HEK293 (cell line): ENCODE measurements around the gene SPPL2B.

Source experiments
- BCL11A ChIP-seq: fragments of 450-650 bp; formaldehyde crosslinking; IDR thresholded peaks from 2 replicates; pipeline ENCODE4 v1.5.1; 2016; ENCODE audit warnings: low read depth, missing biosample characterization, missing genetic modification characterization
- MEIS1 ChIP-seq: sonication (generic); formaldehyde crosslinking; IDR thresholded peaks from 2 replicates; pipeline ENCODE4 v1.8.1; 2022; ENCODE audit warnings: missing genetic modification reagents, mild to moderate bottlenecking, borderline replicate concordance
- MZF1 ChIP-seq: fragments of 450-650 bp; formaldehyde crosslinking; IDR thresholded peaks from 2 replicates; pipeline ENCODE4 v1.5.1; 2017; ENCODE audit warnings: missing biosample characterization, missing genetic modification characterization, borderline replicate concordance
- ZFP3 ChIP-seq: fragments of 450-650 bp; formaldehyde crosslinking; IDR thresholded peaks from 2 replicates; pipeline ENCODE4 v1.5.1; 2016; ENCODE audit warnings: low read depth, missing biosample characterization, missing genetic modification characterization
- ZNF121 ChIP-seq: fragments of 450-650 bp; formaldehyde crosslinking; IDR thresholded peaks from 2 replicates; pipeline ENCODE4 v1.5.1; 2016; ENCODE audit warnings: missing biosample characterization, missing genetic modification characterization
- ZNF138 ChIP-seq: fragments of 450-650 bp; formaldehyde crosslinking; IDR thresholded peaks from 2 replicates; pipeline ENCODE4 v1.5.1; 2016; ENCODE audit warnings: missing biosample characterization, missing genetic modification characterization, borderline replicate concordance
- ZNF140 ChIP-seq: fragments of 450-650 bp; formaldehyde crosslinking; IDR thresholded peaks from 2 replicates; pipeline ENCODE4 v1.5.1; 2016; ENCODE audit warnings: missing biosample characterization, missing genetic modification characterization
- TF ChIP-seq, protein P1 (sequence below): fragments of 450-650 bp; formaldehyde crosslinking; IDR thresholded peaks from 2 replicates; pipeline ENCODE4 v1.5.1; 2016; ENCODE audit warnings: missing biosample characterization, missing genetic modification characterization
- TF ChIP-seq, protein P2 (sequence below): fragments of 450-650 bp; formaldehyde crosslinking; IDR thresholded peaks from 2 replicates; pipeline ENCODE4 v1.5.1; 2016; ENCODE audit warnings: missing biosample characterization, missing genetic modification characterization
- TF ChIP-seq, protein P3 (sequence below): fragments of 450-650 bp; formaldehyde crosslinking; IDR thresholded peaks from 2 replicates; pipeline ENCODE4 v1.5.1; 2016; ENCODE audit warnings: missing biosample characterization, missing genetic modification characterization, low read depth
- TF ChIP-seq, protein P4 (sequence below): fragments of 450-650 bp; formaldehyde crosslinking; optimal IDR thresholded peaks from 2 replicates; pipeline ENCODE3; 2016; ENCODE audit warnings: missing biosample characterization, mild to moderate bottlenecking, missing genetic modification characterization
- TF ChIP-seq, protein P5 (sequence below): fragments of 450-650 bp; formaldehyde crosslinking; IDR thresholded peaks from 2 replicates; pipeline ENCODE4 v1.5.1; 2016; ENCODE audit warnings: missing biosample characterization, missing genetic modification characterization
- TF ChIP-seq, protein P6 (sequence below): fragments of 450-650 bp; IDR thresholded peaks from 2 replicates; pipeline ENCODE4 v1.5.1; 2018; ENCODE audit warnings: missing biosample characterization, missing genetic modification characterization
- TF ChIP-seq, protein P7 (sequence below): fragments of 450-650 bp; formaldehyde crosslinking; IDR thresholded peaks from 2 replicates; pipeline ENCODE4 v1.5.1; 2016; ENCODE audit warnings: missing biosample characterization, missing genetic modification characterization

DNA sequence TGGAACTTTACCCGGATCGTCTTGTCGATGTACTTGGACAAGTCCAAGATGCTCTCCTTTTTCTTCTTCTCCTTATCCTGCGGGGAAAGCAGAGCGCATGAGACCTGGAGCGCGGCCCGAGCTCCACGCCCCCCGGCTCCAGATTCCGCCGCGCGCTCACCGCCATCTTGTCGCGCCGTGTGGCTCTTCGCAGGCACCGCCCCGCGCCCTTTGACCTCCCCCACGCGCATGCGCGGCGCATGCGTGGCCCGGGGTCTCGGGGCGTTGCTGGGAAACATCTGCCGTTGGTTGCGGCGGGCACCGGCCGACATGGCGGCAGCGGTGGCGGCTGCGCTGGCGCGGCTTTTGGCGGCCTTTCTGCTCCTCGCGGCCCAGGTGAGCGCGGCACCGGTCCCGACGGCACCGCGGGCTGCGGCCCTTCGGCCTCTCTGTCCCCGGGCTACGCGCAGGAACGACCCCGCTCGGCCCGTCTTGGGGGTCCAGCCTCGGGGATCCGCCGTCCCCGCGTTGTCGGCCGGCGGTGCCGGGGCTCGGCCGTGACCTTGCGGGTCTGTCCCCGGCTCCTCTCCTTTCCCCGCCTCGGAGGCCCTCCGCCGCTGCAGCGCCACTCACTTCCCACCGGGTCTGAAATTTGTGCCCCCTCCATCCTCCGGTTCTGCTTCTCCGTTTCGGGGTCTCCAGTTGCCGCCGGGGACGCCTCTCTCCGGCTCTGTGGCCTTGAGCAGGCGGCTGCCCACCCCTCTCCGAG, at the start of gene SPPL2B, which contains the start of gene LSM7:
- TF ChIP-seq, protein P1, sequence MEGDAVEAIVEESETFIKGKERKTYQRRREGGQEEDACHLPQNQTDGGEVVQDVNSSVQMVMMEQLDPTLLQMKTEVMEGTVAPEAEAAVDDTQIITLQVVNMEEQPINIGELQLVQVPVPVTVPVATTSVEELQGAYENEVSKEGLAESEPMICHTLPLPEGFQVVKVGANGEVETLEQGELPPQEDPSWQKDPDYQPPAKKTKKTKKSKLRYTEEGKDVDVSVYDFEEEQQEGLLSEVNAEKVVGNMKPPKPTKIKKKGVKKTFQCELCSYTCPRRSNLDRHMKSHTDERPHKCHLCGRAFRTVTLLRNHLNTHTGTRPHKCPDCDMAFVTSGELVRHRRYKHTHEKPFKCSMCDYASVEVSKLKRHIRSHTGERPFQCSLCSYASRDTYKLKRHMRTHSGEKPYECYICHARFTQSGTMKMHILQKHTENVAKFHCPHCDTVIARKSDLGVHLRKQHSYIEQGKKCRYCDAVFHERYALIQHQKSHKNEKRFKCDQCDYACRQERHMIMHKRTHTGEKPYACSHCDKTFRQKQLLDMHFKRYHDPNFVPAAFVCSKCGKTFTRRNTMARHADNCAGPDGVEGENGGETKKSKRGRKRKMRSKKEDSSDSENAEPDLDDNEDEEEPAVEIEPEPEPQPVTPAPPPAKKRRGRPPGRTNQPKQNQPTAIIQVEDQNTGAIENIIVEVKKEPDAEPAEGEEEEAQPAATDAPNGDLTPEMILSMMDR (tag by site-specific recombination) = no peak
- TF ChIP-seq, protein P2, sequence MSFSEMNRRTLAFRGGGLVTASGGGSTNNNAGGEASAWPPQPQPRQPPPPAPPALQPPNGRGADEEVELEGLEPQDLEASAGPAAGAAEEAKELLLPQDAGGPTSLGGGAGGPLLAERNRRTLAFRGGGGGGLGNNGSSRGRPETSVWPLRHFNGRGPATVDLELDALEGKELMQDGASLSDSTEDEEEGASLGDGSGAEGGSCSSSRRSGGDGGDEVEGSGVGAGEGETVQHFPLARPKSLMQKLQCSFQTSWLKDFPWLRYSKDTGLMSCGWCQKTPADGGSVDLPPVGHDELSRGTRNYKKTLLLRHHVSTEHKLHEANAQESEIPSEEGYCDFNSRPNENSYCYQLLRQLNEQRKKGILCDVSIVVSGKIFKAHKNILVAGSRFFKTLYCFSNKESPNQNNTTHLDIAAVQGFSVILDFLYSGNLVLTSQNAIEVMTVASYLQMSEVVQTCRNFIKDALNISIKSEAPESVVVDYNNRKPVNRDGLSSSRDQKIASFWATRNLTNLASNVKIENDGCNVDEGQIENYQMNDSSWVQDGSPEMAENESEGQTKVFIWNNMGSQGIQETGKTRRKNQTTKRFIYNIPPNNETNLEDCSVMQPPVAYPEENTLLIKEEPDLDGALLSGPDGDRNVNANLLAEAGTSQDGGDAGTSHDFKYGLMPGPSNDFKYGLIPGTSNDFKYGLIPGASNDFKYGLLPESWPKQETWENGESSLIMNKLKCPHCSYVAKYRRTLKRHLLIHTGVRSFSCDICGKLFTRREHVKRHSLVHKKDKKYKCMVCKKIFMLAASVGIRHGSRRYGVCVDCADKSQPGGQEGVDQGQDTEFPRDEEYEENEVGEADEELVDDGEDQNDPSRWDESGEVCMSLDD (tag by site-specific recombination) = 0 out of 2 replicates have a peak, but pooled peaks have one; percentile 3
- TF ChIP-seq ZNF138 (no peak), BCL11A (tag by site-specific recombination) (no peak), MZF1 (no peak), MEIS1 (CRISPR knock-in tag) (no peak), ZNF121 (tag by site-specific recombination) (no peak), ZFP3 (tag by site-specific recombination) (no peak), ZNF140 (tag by site-specific recombination) (no peak)
- TF ChIP-seq, protein P3, sequence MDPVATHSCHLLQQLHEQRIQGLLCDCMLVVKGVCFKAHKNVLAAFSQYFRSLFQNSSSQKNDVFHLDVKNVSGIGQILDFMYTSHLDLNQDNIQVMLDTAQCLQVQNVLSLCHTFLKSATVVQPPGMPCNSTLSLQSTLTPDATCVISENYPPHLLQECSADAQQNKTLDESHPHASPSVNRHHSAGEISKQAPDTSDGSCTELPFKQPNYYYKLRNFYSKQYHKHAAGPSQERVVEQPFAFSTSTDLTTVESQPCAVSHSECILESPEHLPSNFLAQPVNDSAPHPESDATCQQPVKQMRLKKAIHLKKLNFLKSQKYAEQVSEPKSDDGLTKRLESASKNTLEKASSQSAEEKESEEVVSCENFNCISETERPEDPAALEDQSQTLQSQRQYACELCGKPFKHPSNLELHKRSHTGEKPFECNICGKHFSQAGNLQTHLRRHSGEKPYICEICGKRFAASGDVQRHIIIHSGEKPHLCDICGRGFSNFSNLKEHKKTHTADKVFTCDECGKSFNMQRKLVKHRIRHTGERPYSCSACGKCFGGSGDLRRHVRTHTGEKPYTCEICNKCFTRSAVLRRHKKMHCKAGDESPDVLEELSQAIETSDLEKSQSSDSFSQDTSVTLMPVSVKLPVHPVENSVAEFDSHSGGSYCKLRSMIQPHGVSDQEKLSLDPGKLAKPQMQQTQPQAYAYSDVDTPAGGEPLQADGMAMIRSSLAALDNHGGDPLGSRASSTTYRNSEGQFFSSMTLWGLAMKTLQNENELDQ (tag by site-specific recombination) = no peak
- TF ChIP-seq, protein P4, sequence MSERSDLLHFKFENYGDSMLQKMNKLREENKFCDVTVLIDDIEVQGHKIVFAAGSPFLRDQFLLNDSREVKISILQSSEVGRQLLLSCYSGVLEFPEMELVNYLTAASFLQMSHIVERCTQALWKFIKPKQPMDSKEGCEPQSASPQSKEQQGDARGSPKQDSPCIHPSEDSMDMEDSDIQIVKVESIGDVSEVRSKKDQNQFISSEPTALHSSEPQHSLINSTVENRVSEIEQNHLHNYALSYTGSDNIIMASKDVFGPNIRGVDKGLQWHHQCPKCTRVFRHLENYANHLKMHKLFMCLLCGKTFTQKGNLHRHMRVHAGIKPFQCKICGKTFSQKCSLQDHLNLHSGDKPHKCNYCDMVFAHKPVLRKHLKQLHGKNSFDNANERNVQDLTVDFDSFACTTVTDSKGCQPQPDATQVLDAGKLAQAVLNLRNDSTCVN = peak; percentile 90
- TF ChIP-seq, protein P5, sequence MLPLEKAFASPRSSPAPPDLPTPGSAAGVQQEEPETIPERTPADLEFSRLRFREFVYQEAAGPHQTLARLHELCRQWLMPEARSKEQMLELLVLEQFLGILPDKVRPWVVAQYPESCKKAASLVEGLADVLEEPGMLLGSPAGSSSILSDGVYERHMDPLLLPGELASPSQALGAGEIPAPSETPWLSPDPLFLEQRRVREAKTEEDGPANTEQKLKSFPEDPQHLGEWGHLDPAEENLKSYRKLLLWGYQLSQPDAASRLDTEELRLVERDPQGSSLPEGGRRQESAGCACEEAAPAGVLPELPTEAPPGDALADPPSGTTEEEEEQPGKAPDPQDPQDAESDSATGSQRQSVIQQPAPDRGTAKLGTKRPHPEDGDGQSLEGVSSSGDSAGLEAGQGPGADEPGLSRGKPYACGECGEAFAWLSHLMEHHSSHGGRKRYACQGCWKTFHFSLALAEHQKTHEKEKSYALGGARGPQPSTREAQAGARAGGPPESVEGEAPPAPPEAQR = no peak
- TF ChIP-seq, protein P6, sequence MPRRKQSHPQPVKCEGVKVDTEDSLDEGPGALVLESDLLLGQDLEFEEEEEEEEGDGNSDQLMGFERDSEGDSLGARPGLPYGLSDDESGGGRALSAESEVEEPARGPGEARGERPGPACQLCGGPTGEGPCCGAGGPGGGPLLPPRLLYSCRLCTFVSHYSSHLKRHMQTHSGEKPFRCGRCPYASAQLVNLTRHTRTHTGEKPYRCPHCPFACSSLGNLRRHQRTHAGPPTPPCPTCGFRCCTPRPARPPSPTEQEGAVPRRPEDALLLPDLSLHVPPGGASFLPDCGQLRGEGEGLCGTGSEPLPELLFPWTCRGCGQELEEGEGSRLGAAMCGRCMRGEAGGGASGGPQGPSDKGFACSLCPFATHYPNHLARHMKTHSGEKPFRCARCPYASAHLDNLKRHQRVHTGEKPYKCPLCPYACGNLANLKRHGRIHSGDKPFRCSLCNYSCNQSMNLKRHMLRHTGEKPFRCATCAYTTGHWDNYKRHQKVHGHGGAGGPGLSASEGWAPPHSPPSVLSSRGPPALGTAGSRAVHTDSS (tag by site-specific recombination) = no peak
- TF ChIP-seq, protein P7, sequence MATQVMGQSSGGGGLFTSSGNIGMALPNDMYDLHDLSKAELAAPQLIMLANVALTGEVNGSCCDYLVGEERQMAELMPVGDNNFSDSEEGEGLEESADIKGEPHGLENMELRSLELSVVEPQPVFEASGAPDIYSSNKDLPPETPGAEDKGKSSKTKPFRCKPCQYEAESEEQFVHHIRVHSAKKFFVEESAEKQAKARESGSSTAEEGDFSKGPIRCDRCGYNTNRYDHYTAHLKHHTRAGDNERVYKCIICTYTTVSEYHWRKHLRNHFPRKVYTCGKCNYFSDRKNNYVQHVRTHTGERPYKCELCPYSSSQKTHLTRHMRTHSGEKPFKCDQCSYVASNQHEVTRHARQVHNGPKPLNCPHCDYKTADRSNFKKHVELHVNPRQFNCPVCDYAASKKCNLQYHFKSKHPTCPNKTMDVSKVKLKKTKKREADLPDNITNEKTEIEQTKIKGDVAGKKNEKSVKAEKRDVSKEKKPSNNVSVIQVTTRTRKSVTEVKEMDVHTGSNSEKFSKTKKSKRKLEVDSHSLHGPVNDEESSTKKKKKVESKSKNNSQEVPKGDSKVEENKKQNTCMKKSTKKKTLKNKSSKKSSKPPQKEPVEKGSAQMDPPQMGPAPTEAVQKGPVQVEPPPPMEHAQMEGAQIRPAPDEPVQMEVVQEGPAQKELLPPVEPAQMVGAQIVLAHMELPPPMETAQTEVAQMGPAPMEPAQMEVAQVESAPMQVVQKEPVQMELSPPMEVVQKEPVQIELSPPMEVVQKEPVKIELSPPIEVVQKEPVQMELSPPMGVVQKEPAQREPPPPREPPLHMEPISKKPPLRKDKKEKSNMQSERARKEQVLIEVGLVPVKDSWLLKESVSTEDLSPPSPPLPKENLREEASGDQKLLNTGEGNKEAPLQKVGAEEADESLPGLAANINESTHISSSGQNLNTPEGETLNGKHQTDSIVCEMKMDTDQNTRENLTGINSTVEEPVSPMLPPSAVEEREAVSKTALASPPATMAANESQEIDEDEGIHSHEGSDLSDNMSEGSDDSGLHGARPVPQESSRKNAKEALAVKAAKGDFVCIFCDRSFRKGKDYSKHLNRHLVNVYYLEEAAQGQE (tag by site-specific recombination) = no peak; the same call in 1 of the 2 replicates
